ENCODE data around the gene GINM1.

The GINM1 gene

DNA sequence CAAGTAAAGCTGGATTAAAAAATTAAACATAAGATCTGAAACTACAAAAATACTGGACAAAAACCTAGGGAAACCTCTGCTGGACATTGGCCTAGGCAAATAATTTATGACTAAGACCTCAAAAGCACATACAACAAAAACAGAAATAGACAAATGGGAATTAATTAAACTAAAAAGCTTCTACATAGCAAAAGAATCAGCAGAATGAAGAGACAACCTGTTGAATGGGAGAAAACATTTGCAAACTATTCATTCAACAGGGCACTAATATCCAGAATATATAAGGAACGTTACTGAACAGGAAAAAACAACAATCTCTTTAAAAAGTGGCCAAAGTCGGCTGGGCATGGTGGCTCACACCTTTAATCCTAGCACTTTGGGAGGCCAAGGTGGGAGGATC is 6.8 kb upstream of the GINM1 start:
- H3K4me3 ChIP-seq (ENCODE audit: insufficient read depth, low read length, poor library complexity, severe bottlenecking) = no peak overlapping the region
- no peaks in the 10 kb centered on the region for H3K9me3 ChIP-seq (ENCODE audit: insufficient read depth, low read length)
- peaks cover 8% of the 10 kb centered on the region for H3F3A ChIP-seq (ENCODE audit: insufficient read depth)
- no peak overlapping the region for H2AFZ ChIP-seq (ENCODE audit: low read depth, low read length, severe bottlenecking)
- TF ChIP-seq, protein P1, sequence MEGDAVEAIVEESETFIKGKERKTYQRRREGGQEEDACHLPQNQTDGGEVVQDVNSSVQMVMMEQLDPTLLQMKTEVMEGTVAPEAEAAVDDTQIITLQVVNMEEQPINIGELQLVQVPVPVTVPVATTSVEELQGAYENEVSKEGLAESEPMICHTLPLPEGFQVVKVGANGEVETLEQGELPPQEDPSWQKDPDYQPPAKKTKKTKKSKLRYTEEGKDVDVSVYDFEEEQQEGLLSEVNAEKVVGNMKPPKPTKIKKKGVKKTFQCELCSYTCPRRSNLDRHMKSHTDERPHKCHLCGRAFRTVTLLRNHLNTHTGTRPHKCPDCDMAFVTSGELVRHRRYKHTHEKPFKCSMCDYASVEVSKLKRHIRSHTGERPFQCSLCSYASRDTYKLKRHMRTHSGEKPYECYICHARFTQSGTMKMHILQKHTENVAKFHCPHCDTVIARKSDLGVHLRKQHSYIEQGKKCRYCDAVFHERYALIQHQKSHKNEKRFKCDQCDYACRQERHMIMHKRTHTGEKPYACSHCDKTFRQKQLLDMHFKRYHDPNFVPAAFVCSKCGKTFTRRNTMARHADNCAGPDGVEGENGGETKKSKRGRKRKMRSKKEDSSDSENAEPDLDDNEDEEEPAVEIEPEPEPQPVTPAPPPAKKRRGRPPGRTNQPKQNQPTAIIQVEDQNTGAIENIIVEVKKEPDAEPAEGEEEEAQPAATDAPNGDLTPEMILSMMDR (IDR thresholded peaks at IDR 0.05; ENCODE audit: insufficient read depth, low read length, poor library complexity, severe bottlenecking) = no peak
- TF ChIP-seq EZH2phosphoT487 (conservative IDR thresholded peaks at IDR 0.05; ENCODE audit: low read length) = no peak
- H3K9ac ChIP-seq (ENCODE audit: low read length) = no peak overlapping the region
- no peaks in the 10 kb centered on the region for H3K27me3 ChIP-seq (ENCODE audit: low read length)
- H3K27ac ChIP-seq (ENCODE audit: low read depth, low read length) = no peak overlapping the region
- H3K4me2 ChIP-seq (ENCODE audit: low read depth, low read length, poor library complexity, severe bottlenecking) = no peak overlapping the region
- no peaks in the 10 kb centered on the region for H4K20me1 ChIP-seq (ENCODE audit: low read depth, low read length)
- H3K79me2 ChIP-seq (ENCODE audit: insufficient read depth, low read length) = no peaks in the 10 kb centered on the region
- H3K9me2 ChIP-seq (replicated peaks; ENCODE audit: insufficient read depth, low read length) = no peaks in the 10 kb centered on the region
- no peaks in the 10 kb centered on the region for H3K36me3 ChIP-seq (ENCODE audit: low read length)

DNA sequence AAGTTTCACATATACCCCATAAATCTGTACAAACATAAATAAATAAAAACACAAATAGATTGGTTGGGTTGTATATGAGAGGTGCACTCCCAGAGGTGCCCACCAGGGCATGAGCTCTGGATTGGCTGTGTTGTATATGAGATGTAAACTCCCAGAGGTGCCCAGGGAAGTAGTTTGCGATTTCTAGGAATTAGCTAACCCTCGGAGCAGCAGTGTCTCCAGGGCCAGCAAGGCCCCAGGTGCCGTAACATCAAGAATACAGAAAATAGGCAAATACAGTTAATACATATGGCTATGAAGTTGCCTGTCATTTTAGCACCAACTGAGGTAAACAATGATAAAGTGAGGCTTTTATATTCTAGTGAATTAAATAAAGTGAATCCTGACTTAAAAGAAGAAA is 5.4 kb upstream of the GINM1 start:
- Histone ChIP-seq H3K36me3 (ENCODE audit: low read length) (no peaks in the 10 kb centered on the region), H3K9me3 (ENCODE audit: insufficient read depth, low read length) (no peaks in the 10 kb centered on the region), H3K4me2 (ENCODE audit: low read depth, low read length, poor library complexity, severe bottlenecking) (no peak overlapping the region), H3K27me3 (ENCODE audit: low read length) (no peaks in the 10 kb centered on the region), H3K4me3 (ENCODE audit: insufficient read depth, low read length, poor library complexity, severe bottlenecking) (no peak overlapping the region), H3K27ac (ENCODE audit: low read depth, low read length) (no peak overlapping the region), H3K79me2 (ENCODE audit: insufficient read depth, low read length) (no peaks in the 10 kb centered on the region), H2AFZ (ENCODE audit: low read depth, low read length, severe bottlenecking) (no peak overlapping the region), H3F3A (ENCODE audit: insufficient read depth) (peaks cover 15% of the 10 kb centered on the region), H3K9ac (ENCODE audit: low read length) (no peak overlapping the region), H4K20me1 (ENCODE audit: low read depth, low read length) (no peaks in the 10 kb centered on the region), H3K9me2 (replicated peaks; ENCODE audit: insufficient read depth, low read length) (no peaks in the 10 kb centered on the region)
- no peak for TF ChIP-seq EZH2phosphoT487 (conservative IDR thresholded peaks at IDR 0.05; ENCODE audit: low read length)
- TF ChIP-seq, protein P1 (IDR thresholded peaks at IDR 0.05; ENCODE audit: insufficient read depth, low read length, poor library complexity, severe bottlenecking) = peak; percentile 25

DNA sequence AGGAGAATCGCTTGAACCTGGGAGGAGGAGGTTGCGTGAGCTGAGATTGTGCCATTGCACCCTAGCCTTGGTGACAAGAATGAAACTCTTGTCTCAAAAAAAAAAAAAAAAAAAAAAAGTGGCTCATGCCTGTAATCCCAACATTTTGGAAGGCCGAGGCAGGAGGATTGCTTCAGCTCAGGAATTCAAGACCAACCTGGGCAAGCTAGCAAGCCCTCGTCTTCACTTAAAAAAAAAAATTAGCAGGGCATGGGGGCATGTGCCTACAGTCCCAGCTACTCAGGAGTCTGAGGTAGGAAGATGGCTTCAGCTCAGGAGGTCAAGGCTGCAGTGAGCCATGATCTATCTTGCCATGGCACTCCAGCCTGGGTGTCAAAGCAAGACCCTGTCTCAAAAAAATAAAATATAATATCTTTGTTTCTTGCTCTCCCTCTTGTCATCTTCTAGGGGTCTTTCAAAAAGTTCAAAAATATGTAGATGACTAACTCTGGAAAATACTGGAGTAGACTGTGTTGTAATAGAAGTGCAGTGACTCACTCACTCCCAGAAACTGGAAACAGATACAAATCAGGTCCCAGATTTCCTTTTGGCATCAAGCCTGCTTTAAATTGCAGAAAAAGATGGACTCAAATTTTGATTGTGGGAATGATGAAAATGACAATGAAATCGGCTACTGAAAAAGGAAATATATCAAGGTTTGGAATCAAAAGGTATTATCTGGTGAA is 2.8 kb upstream of the GINM1 start:
- Histone ChIP-seq H3K9ac (ENCODE audit: low read length) (no peak overlapping the region), H2AFZ (ENCODE audit: low read depth, low read length, severe bottlenecking) (peak overlapping the region; percentile 97), H3F3A (ENCODE audit: insufficient read depth) (peaks cover 17% of the 10 kb centered on the region), H3K27ac (ENCODE audit: low read depth, low read length) (no peak overlapping the region), H3K9me3 (ENCODE audit: insufficient read depth, low read length) (no peaks in the 10 kb centered on the region), H3K27me3 (ENCODE audit: low read length) (no peaks in the 10 kb centered on the region), H3K79me2 (ENCODE audit: insufficient read depth, low read length) (peaks cover 18% of the 10 kb centered on the region), H4K20me1 (ENCODE audit: low read depth, low read length) (no peaks in the 10 kb centered on the region), H3K4me3 (ENCODE audit: insufficient read depth, low read length, poor library complexity, severe bottlenecking) (no peak overlapping the region), H3K9me2 (replicated peaks; ENCODE audit: insufficient read depth, low read length) (no peaks in the 10 kb centered on the region), H3K36me3 (ENCODE audit: low read length) (no peaks in the 10 kb centered on the region), H3K4me2 (ENCODE audit: low read depth, low read length, poor library complexity, severe bottlenecking) (no peak overlapping the region)
- no peak for TF ChIP-seq EZH2phosphoT487 (conservative IDR thresholded peaks at IDR 0.05; ENCODE audit: low read length)
- TF ChIP-seq, protein P1 (IDR thresholded peaks at IDR 0.05; ENCODE audit: insufficient read depth, low read length, poor library complexity, severe bottlenecking) = no peak

Measured in SU-DHL-6 (cell line).